ENCODE results near the gene MAML2. TPM values are rescaled to one million over a fixed set of nuclear protein-coding genes. Genes with fewer than 3 reads are reported as not detected.
A peak's percentile ranks its signal among the peaks of the same experiment; 100 is the strongest.

Gene MAML2
- polyA plus RNA-seq, 1 of the 3 experiments (the other 2 are of a cell fraction): 20.1 TPM

- no peak for DNase-seq
- Histone ChIP-seq H3K9me3 (no peaks in the 10 kb centered on the region), H3K9me2 (no peaks in the 10 kb centered on the region), H3K27ac (ENCODE audit: low read depth in 2 of 2, low read length in 1 of 2) (no peak overlapping the region), H3F3A (replicated peaks; ENCODE audit: insufficient read depth) (peaks cover 29% of the 10 kb centered on the region), H4K20me1 (ENCODE audit: insufficient read depth) (no peaks in the 10 kb centered on the region), H3K4me2 (no peak overlapping the region), H3K27me3 (ENCODE audit: insufficient read depth) (no peaks in the 10 kb centered on the region), H3K36me3 (replicated peaks in 1 of 2; ENCODE audit: control insufficient read depth in 1 of 2, insufficient read depth in 2 of 2, low read length in 1 of 2) (peaks cover 8 to 10% of the 10 kb centered on the region in 2 experiments), H3K4me3 (ENCODE audit: low read depth in 2 of 2, low read length in 1 of 2) (no peak overlapping the region), H3K4me1 (ENCODE audit: control insufficient read depth in 1 of 2, insufficient read depth in 2 of 2, low read depth in 1 of 2, low read length in 1 of 2) (peaks cover 39 to 52% of the 10 kb centered on the region in 2 experiments), H2AFZ (ENCODE audit: low read depth) (no peak overlapping the region), H3K9ac (no peak overlapping the region), H3K79me2 (ENCODE audit: insufficient read depth) (peaks cover 75% of the 10 kb centered on the region)
- CTCF ChIA-PET: interaction anchor here (1.0 kb wide), 1 partner anchor 18 kb away, joined by 3 read pairs; no protein-coding TSS in a partner anchor
- TF ChIP-seq GABPA (IDR thresholded peaks at IDR 0.05; ENCODE audit: low read depth) (no peak), TEAD4 (IDR thresholded peaks at IDR 0.05; ENCODE audit: borderline replicate concordance, insufficient read depth) (no peak), SIN3A (IDR thresholded peaks at IDR 0.05; ENCODE audit: borderline replicate concordance, low read depth, low read length) (no peak), USF2 (IDR thresholded peaks at IDR 0.05; ENCODE audit: borderline replicate concordance, low read depth, low read length) (no peak), IRF3 (IDR thresholded peaks at IDR 0.05; ENCODE audit: low read depth, low read length) (no peak)
- WGBS (ENCODE audit: low lambda C conversion rate): 85% methylated on average over 2 of the region's 2 CpGs
- POLR2A ChIA-PET: no interaction called here
Observed at GRCh38 chr11:96094156-96094555, 248.8 kb downstream of the MAML2 start.

GRCh38 chr11:96092511-96092910, 250.5 kb downstream of the MAML2 start:
- H3K27ac ChIP-seq (ENCODE audit: low read depth in 2 of 2, low read length in 1 of 2): peak overlapping the region in 1 of 2 experiments; percentile 1; a peak in 1 of 4 replicates
- no peak overlapping the region for H3K4me3 ChIP-seq (ENCODE audit: low read depth in 2 of 2, low read length in 1 of 2)
- WGBS (ENCODE audit: low lambda C conversion rate): 89% methylated on average over 6 of the region's 8 CpGs
- no peaks in the 10 kb centered on the region for H3K9me3 ChIP-seq
- no peaks in the 10 kb centered on the region for H3K27me3 ChIP-seq (ENCODE audit: insufficient read depth)
- no peak overlapping the region for H2AFZ ChIP-seq (ENCODE audit: low read depth)
- peaks cover 25 to 35% of the 10 kb centered on the region in 2 experiments for H3K4me1 ChIP-seq (ENCODE audit: control insufficient read depth in 1 of 2, insufficient read depth in 2 of 2, low read depth in 1 of 2, low read length in 1 of 2)
- H3K79me2 ChIP-seq (ENCODE audit: insufficient read depth): peaks cover 79% of the 10 kb centered on the region
- no peaks in the 10 kb centered on the region for H4K20me1 ChIP-seq (ENCODE audit: insufficient read depth)
- POLR2A ChIA-PET: no interaction called here
- H3K9ac ChIP-seq: no peak overlapping the region
- peaks cover 8 to 10% of the 10 kb centered on the region in 2 experiments for H3K36me3 ChIP-seq (replicated peaks in 1 of 2; ENCODE audit: control insufficient read depth in 1 of 2, insufficient read depth in 2 of 2, low read length in 1 of 2)
- CTCF ChIA-PET: interaction anchor here (0.8 to 3.4 kb wide), 2 partner anchors 239 to 251 kb away, joined by 3 to 12 read pairs; partner anchors contain the start of gene MAML2
- no peaks in the 10 kb centered on the region for H3K9me2 ChIP-seq
- peaks cover 14% of the 10 kb centered on the region for H3F3A ChIP-seq (replicated peaks; ENCODE audit: insufficient read depth)
- TF ChIP-seq FOSL2 (IDR thresholded peaks at IDR 0.05; ENCODE audit: borderline replicate concordance, low read depth): no peak
- no peak for TF ChIP-seq FOXJ3 (CRISPR knock-in tag; IDR thresholded peaks at IDR 0.05)
- TF ChIP-seq CHD2 (IDR thresholded peaks at IDR 0.05; ENCODE audit: low read length, partially characterized antibody): no peak
- no peak for TF ChIP-seq EZH2phosphoT487 (IDR thresholded peaks at IDR 0.05; ENCODE audit: borderline replicate concordance, low read depth)
- TF ChIP-seq MAX (IDR thresholded peaks at IDR 0.05; ENCODE audit: low read depth): no peak
- no peak for TF ChIP-seq POLR2AphosphoS5 (IDR thresholded peaks at IDR 0.05; ENCODE audit: low read depth, low read length)
- no peak for TF ChIP-seq ZBTB33 (IDR thresholded peaks at IDR 0.05; ENCODE audit: borderline replicate concordance, low read depth)
- no peak for TF ChIP-seq EP300 (IDR thresholded peaks at IDR 0.05; ENCODE audit: borderline replicate concordance in 1 of 2, low read depth in 1 of 2, low read length in 1 of 2)
- TF ChIP-seq TAF1 (IDR thresholded peaks at IDR 0.05; ENCODE audit: borderline replicate concordance, low read depth, low read length): no peak
- TF ChIP-seq RFX5 (IDR thresholded peaks at IDR 0.05; ENCODE audit: low read length): no peak
- DNase-seq: no peak
- no peak overlapping the region for H3K4me2 ChIP-seq

Measured in SK-N-SH (cell line).